ENCODE results near the gene FIBCD1. TPM values are rescaled to one million over a fixed set of nuclear protein-coding genes. Genes with fewer than 3 reads are reported as not detected.
A peak's percentile ranks its signal among the peaks of the same experiment; 100 is the strongest.

Gene FIBCD1
- not detected for total RNA-seq

DNA sequence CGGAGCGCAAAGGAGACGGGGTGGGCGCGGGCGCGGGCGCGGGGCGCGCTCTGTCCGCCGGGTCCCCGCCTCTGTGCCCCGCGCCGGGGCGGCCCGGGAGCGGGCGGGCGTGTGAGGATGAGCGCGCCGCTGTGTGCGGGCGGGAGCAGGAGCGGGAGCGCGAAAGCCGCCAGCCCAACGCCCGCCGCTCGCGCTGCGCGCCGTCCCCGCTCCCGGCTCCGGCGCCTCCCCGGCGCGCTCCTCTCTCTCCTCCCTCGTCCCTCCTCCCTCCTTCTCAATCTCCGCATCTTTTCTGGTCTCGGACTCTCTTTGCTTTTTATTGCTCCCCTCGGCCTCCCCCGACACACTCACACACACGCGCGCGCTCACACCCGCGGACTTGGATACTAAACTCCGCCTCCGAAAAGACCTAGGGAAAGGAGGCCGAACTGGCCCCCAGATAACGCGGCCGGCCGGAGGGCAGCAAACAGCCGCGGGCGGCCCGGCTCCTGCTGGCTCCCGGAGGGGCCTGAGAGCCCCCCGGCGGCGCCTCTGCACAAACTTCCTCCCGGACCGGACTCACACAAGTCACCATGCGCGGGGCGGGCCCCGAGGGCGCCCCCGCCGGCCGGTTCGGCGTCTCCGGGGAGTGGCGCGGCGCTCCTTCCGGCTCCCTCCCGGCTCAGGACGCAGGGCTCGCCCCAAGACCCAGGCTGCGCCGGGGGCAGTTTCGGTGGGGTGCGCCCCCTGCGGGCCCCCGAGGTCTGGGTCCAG is at the start of gene FIBCD1:
FIBCD1 (minus strand) TSS at position 596 of the 753 bp plus-strand sequence. CDS start 640 bp downstream, outside the sequence.
- DNase-seq (ENCODE audit: low read depth in 2 of 3, low spot score in 2 of 3), result peak in 1 of 3 donors; percentile 28

GRCh38 chr9:130988400-130988747 is 49.3 kb upstream of the FIBCD1 start:
- no peak for DNase-seq (ENCODE audit: low read depth in 2 of 3, low spot score in 2 of 3)

DNA sequence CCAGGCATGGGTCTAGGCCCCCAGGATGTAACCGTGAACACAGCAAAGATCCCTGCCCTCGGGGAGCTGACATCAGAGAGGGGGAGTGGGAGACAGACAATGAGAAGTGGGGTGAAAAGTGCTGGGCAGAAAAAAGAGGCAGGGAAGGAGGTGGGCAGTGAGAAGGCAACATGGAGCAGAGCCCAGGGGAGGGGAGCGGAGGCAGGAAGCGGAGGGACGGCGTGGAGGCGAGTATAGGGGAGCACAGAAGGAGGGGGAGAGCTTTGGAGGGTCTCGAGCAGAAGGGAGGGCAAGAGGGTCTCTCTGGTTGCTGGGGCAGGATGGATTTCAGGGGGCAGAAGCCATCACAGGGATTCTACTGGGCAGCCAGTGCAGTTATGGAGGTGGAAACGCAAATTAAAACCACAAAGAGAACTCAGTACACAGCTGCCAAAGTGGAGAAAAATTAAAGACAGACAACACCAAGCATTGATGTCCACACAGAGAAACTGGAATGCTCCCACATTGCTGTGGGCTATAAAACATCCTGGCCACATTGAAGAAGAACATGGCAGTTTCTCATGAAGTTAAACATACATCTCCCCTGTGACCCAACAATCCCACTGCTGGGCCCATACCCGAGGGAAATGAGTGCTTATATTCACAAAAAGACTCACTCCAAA is 48.8 kb upstream of the FIBCD1 start:
- DNase-seq (ENCODE audit: low read depth in 2 of 3, low spot score in 2 of 3), result no peak

GRCh38 chr9:130987054-130987453 is 48.0 kb upstream of the FIBCD1 start:
- DNase-seq (ENCODE audit: low read depth in 2 of 3, low spot score in 2 of 3), result no peak

GRCh38 chr9:130986356-130986965 is 47.4 kb upstream of the FIBCD1 start:
- no peak for DNase-seq (ENCODE audit: low read depth in 2 of 3, low spot score in 2 of 3)

DNA sequence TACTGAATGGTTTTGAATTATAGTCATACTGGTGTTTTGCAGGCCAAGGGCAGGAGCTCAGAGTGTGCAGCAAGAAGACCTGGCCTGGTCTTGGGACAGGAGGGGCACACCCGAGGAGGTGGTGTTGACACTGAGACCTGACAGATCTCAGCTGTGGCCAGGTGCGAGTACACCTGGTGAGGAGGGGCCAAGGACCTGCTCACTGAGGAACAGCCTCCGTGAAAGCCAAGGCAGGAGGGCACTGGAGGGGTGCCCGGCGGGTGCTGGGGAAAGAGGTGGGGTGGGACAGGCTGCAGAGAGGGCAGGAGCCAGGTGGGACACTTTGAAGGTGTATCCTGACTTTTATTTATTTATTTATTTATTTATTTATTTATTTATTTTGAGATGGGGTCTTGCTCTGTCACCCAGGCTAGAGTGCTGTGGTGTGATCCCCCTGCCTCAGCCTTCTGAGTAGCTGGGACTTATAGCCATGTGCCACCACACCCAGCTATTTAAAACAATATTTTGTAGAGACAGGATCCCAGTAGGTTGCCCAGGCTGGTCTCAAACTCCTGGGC is 46.6 kb upstream of the FIBCD1 start:
- no peak for DNase-seq (ENCODE audit: low read depth in 2 of 3, low spot score in 2 of 3)

DNA sequence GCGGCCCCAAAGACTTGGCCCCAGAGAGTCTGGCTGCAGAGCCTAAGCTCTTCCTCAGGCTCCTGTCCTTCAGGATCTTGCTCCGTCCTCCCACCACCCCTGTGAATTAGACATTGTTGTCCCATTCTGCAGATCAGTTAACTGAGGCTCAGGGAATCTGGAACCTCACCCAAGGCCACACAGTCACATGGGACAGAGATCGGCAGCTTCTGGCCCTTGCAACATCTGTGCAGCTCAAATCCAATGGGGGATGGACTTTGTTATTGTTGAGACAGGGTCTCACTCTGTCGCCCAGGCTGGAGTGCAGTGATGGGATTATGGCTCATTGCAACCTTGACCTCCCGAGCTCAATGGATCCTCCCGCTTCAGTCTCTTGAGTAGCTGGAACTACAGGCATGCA is 46.0 kb upstream of the FIBCD1 start:
- DNase-seq (ENCODE audit: low read depth in 2 of 3, low spot score in 2 of 3), result no peak

DNA sequence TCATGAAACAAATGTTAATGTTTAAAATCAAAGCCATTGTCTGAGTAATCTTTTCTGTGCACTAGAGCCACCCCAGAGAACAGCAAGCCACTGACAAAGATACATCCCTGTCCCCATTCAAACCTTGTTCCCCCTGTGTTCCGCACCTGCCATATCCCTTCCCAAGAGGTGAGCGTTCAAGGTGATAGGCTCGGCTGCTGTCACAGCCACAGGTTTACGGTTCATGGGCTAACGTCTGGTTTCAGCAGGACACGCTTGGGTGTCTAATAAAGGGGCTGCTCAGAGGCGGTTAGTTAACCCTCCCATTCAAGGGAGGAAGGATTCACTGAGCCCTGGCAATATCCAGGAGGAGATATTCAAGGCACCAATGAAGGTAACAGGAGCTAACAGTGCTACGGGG is 45.5 kb upstream of the FIBCD1 start:
- DNase-seq (ENCODE audit: low read depth in 2 of 3, low spot score in 2 of 3), result no peak

DNA sequence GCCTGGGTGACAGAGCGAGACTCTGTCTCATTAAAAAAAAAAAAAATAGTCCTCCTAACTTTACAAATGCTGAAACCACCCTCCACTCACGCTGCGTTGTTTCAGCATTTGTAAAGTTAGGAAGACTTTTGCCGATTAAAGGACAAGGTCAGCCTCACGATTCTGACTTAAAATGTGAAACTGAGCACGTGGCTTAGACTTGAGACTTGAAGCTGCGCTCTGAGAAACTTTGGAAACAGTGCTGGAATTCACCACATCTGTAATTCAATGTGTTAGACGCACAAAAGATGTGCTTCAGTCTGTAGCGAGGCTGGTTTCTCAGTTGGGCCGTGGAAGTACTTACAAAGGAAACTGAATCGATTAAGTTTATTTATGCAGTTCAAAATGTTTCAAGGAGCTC is 44.9 kb upstream of the FIBCD1 start:
- DNase-seq (ENCODE audit: low read depth in 2 of 3, low spot score in 2 of 3), result no peak

- DNase-seq (ENCODE audit: low read depth in 2 of 3, low spot score in 2 of 3), result no peak
Observed at GRCh38 chr9:130983359-130983670, 44.3 kb upstream of the FIBCD1 start.

DNA sequence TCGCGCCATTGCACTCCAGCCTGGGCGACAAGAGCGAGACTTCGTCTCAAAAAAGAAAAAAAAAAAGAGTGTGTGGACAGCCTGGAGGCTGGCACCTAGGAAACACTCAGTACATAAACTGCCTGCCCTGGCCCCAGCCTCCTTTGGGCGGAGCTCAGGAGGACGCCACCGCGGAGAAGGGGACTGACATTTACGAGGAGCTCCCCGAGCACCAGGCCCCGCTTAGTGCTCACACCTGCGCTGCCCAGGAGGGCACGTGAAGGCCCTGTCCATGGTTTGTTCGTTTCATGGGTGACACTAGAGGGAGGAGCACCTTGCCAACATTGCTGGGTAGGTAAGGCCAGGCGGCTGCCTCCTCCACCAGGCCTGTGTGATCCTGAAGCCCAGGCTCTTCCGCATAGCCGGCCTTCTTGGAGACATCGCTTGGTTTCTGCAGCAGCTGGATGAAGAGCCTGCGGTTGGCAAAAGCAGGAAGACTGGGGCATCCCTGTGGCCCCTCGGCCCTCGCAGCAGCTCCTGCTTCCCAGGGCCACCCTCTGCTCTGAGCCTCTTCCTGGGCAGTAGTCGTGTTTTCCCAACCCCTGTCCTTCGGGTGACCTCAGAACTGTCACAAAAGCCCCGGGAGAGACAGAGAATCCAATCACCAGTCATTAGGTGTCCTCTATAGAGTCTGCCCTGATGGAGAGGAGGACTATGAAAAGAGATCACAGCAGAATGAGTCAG is 43.8 kb upstream of the FIBCD1 start:
- no peak for DNase-seq (ENCODE audit: low read depth in 2 of 3, low spot score in 2 of 3)

DNA sequence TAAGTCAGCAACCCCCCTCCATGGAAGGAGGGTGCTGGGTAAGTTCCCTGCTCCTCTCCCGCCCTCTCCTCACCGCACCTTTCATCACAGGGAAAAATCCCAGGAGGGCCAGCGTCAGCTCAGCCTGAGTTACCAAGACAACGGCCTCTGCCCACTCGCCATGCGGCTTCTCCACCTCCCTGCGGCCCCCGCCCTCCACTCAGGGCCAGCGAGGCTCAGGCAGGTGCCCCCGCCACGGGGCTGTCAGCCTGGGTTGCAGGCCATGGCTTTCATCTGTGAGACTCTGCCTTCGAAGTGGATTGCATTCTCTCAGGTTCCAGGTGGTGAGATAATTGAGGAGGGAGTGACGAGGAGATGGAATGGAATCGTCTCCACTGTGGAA is 42.7 kb upstream of the FIBCD1 start:
- no peak for DNase-seq (ENCODE audit: low read depth in 2 of 3, low spot score in 2 of 3)

GRCh38 chr9:130981002-130981755 is 42.1 kb upstream of the FIBCD1 start:
- peak in 2 of 3 donors; percentile 54 to 89 for DNase-seq (ENCODE audit: low read depth in 2 of 3, low spot score in 2 of 3)

DNA sequence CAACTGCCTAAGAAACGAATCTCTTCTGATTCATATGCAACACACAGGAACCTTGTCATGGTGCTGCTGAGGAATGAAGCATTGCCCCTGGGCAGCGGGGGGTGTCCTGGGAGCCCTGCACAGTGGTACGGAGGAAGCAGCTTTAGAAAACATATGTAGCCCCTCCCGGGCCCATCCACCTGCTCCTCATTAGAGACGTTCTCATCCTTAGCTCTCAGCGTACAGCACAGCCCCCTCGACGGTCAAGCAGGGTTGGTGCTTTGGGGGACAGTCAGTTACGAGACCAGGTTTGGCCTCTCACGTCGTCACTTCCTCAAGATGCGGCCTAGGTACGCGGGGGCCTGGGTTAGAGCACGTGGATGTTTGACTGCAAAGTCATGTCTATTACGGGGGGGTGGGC is 41.5 kb upstream of the FIBCD1 start:
- DNase-seq (ENCODE audit: low read depth in 2 of 3, low spot score in 2 of 3), result no peak

GRCh38 chr9:130979591-130980385 is 40.7 kb upstream of the FIBCD1 start:
- no peak for DNase-seq (ENCODE audit: low read depth in 2 of 3, low spot score in 2 of 3)

- no peak for DNase-seq (ENCODE audit: low read depth in 2 of 3, low spot score in 2 of 3)
Observed at GRCh38 chr9:130977811-130978221, 38.8 kb upstream of the FIBCD1 start.

- DNase-seq (ENCODE audit: low read depth in 2 of 3, low spot score in 2 of 3), result no peak
Observed at GRCh38 chr9:130975932-130976841, 37.1 kb upstream of the FIBCD1 start.

DNA sequence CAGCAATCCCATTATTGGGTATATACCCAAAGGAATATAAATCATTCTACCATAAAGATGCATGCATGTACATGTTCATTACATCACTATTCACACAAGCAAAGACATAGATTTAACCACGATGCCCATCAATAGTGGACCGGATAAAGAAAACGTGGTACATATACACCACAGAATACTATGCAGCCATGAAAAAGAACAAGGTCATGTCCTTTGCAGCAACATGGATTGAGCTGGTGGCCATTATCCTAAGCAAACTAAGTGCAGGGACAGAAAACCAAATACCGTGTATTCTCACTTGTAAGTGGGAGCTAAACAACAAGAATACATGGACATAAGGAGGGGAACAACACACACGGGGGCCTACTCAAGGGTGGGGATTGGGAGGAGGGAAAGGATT is 36.1 kb upstream of the FIBCD1 start:
- no peak for DNase-seq (ENCODE audit: low read depth in 2 of 3, low spot score in 2 of 3)

GRCh38 chr9:130974697-130975096 is 35.6 kb upstream of the FIBCD1 start:
- no peak for DNase-seq (ENCODE audit: low read depth in 2 of 3, low spot score in 2 of 3)
